ENCODE results near the gene VAV2.
"Not testable (repeated sequence)": the region's sequence is repeated elsewhere in the genome, so short reads cannot be mapped to it uniquely, and the experiment has no call there.

VAV2 gene

GRCh38 chr9:133913571-133914369 lies 78.4 kb downstream of the VAV2 start:
- DNase-seq: no peak

- no peak for DNase-seq
These were observed 81.1 kb downstream of the VAV2 start for GRCh38 chr9:133910855-133911514.

GRCh38 chr9:133906932-133907910 lies 84.9 kb downstream of the VAV2 start:
- DNase-seq: no peak

GRCh38 chr9:133906218-133906617 lies 85.9 kb downstream of the VAV2 start:
- no peak for DNase-seq

GRCh38 chr9:133905493-133905892 lies 86.6 kb downstream of the VAV2 start:
- no peak for DNase-seq

GRCh38 chr9:133904346-133905090 lies 87.6 kb downstream of the VAV2 start:
- DNase-seq: no peak

- DNase-seq: no peak
These were observed 90.8 kb downstream of the VAV2 start for GRCh38 chr9:133901184-133901835.

GRCh38 chr9:133897675-133898074 lies 94.4 kb downstream of the VAV2 start:
- DNase-seq: no peak

- not testable (repeated sequence) for DNase-seq
These were observed 96.1 kb downstream of the VAV2 start for GRCh38 chr9:133896007-133896406.

GRCh38 chr9:133895335-133895734 lies 96.8 kb downstream of the VAV2 start:
- no peak for DNase-seq

- no peak for DNase-seq
These were observed 97.5 kb downstream of the VAV2 start for GRCh38 chr9:133894377-133895321.

GRCh38 chr9:133893191-133893994 lies 98.7 kb downstream of the VAV2 start:
- DNase-seq: no peak

- DNase-seq: no peak
These were observed 99.8 kb downstream of the VAV2 start for GRCh38 chr9:133892193-133892920.

- no peak for DNase-seq
These were observed 100.4 kb downstream of the VAV2 start for GRCh38 chr9:133891741-133892140.

GRCh38 chr9:133890583-133890982 lies 101.5 kb downstream of the VAV2 start:
- no peak for DNase-seq

- no peak for DNase-seq
These were observed 102.4 kb downstream of the VAV2 start for GRCh38 chr9:133889584-133890301.

GRCh38 chr9:133888809-133889491 lies 103.2 kb downstream of the VAV2 start:
- DNase-seq: no peak
